NB4 (cell line): Measurements from ENCODE around the gene ADH1B.

Experiments
- CTCF ChIP-seq: IDR thresholded peaks from one replicate; pipeline ENCODE4 v1.5.1; 2012; ENCODE audit warnings: low read depth, low read length
- MAX ChIP-seq: IDR thresholded peaks from 2 replicates; pipeline ENCODE4 v1.6.1; 2011; ENCODE audit warnings: low read depth, low read length

- TF ChIP-seq CTCF (no peak), MAX (no peak)
Measured at GRCh38 chr4:99275885-99276284, 45.3 kb downstream of the ADH1B start.
